HepG2 (cell line): ENCODE measurements around the gene NUP85. TPM values are rescaled to one million over a fixed set of nuclear protein-coding genes. Genes with fewer than 3 reads are reported as not detected.

ENCODE experiments used
- AGO2 ChIP-seq: fragments of 200-400 bp; formaldehyde crosslinking; optimal IDR thresholded peaks from 2 replicates; pipeline ENCODE3; 2017; ENCODE audit warnings: mild to moderate bottlenecking, low read depth, low read length, moderate library complexity
- BRF2 ChIP-seq: sonication (generic); formaldehyde crosslinking; IDR thresholded peaks from 2 replicates; pipeline ENCODE4 v1.8.1; 2022; ENCODE audit warnings: mild to moderate bottlenecking, missing genetic modification reagents
- HNRNPL ChIP-seq: fragments of 200-400 bp; formaldehyde crosslinking; IDR thresholded peaks from 2 replicates; pipeline ENCODE4 v1.6.1; 2017; ENCODE audit warnings: mild to moderate bottlenecking, low read depth, low read length
- JUN ChIP-seq: sonication (generic); formaldehyde crosslinking; IDR thresholded peaks from 2 replicates; pipeline ENCODE4 v1.4.0; 2020; ENCODE audit warnings: mild to moderate bottlenecking, missing genetic modification reagents
- LBX2 ChIP-seq: sonication (generic); formaldehyde crosslinking; IDR thresholded peaks from 2 replicates; pipeline ENCODE4 v1.5.0; 2020; ENCODE audit warnings: missing genetic modification reagents, mild to moderate bottlenecking, borderline replicate concordance
- POLR2A ChIP-seq, 2 experiments: IDR thresholded peaks; 2 replicates each; pipeline ENCODE4 v1.6.1; 2011; ENCODE audit warnings: low read depth in 2 of 2, low read length in 2 of 2, mild to moderate bottlenecking in 1 of 2, moderate library complexity in 1 of 2; ENCODE audit not compliant: insufficient read depth in 1 of 2
- POLR2AphosphoS2 ChIP-seq: IDR thresholded peaks from 2 replicates; pipeline ENCODE4 v1.6.1; 2011; ENCODE audit warnings: low read depth, low read length, improper control_type of control experiment
- TAF15 ChIP-seq: fragments of 200-400 bp; formaldehyde crosslinking; IDR thresholded peaks from one replicate; pipeline ENCODE4 v1.6.1; 2018; ENCODE audit warnings: mild to moderate bottlenecking, low read depth, low read length; ENCODE audit not compliant: poor library complexity, severe bottlenecking
- ZC3H13 ChIP-seq: sonication (generic); formaldehyde crosslinking; IDR thresholded peaks from 2 replicates; pipeline ENCODE4 v1.8.1; 2023; ENCODE audit warnings: mild to moderate bottlenecking, missing genetic modification reagents, moderate library complexity
- ZC3H4 ChIP-seq: sonication (generic); formaldehyde crosslinking; IDR thresholded peaks from 2 replicates; pipeline ENCODE4 v1.4.0; 2020; ENCODE audit warnings: missing genetic modification reagents, borderline replicate concordance
- ZFP90 ChIP-seq: sonication (generic); formaldehyde crosslinking; IDR thresholded peaks from 2 replicates; pipeline ENCODE4 v1.8.0; 2022; ENCODE audit warnings: missing genetic modification reagents, mild to moderate bottlenecking, inconsistent platforms, borderline replicate concordance
- ZNF512B ChIP-seq: sonication (generic); formaldehyde crosslinking; IDR thresholded peaks from 2 replicates; pipeline ENCODE4 v1.5.1; 2020; ENCODE audit warnings: missing genetic modification reagents, mild to moderate bottlenecking, borderline replicate concordance
- ZNF879 ChIP-seq: sonication (generic); formaldehyde crosslinking; IDR thresholded peaks from 2 replicates; pipeline ENCODE4 v1.8.1; 2023; ENCODE audit warnings: missing genetic modification reagents
- polyA plus RNA-seq, 8 experiments: library from polyadenylated mRNA; depleted of rRNA in 3 of 8; stranded (reverse) in 7 of 8; unstranded in 1 of 8; fragments of >200 nt; fragmentation: Illumina TruSeq in 4 of 8; extraction: Trizol in 4 of 8; gene quantifications; 2 replicates each; pipeline versions ENCODE4 v1.2.1 to v1.2.3, GENCODE V29; 2011 to 2016; ENCODE audit warnings: low read depth in 4 of 8, missing spikeins in 1 of 8, mixed read lengths in 1 of 8; ENCODE audit not compliant: insufficient read depth in 1 of 8
- total RNA-seq, 5 experiments: library from RNA; depleted of rRNA; stranded (reverse); fragments of >200 nt; fragmentation: Illumina TruSeq; extraction: Trizol; gene quantifications; 2 replicates each; pipeline ENCODE4 v1.2.3, GENCODE V29; 2016; ENCODE audit warnings: low read depth in 1 of 5
- TF ChIP-seq, protein P1 (sequence below): sonication (generic); formaldehyde crosslinking; IDR thresholded peaks from 2 replicates; pipeline ENCODE4 v1.9.0; 2021; ENCODE audit warnings: missing genetic modification reagents, mild to moderate bottlenecking, borderline replicate concordance
- TF ChIP-seq, protein P2 (sequence below): sonication (generic); formaldehyde crosslinking; IDR thresholded peaks from 2 replicates; pipeline ENCODE4 v1.9.0; 2022; ENCODE audit warnings: low read depth, missing genetic modification reagents
- TF ChIP-seq, protein P3 (sequence below): sonication (generic); formaldehyde crosslinking; IDR thresholded peaks from 2 replicates; pipeline ENCODE4 v1.5.0; 2020; ENCODE audit warnings: missing genetic modification reagents, mild to moderate bottlenecking, borderline replicate concordance

Gene NUP85
- total and polyA plus RNA-seq, 2 of the 13 experiments (the other 11 are each of a cell fraction or from before 2014, with no cell fraction given): 89.1 to 124 TPM

- TF ChIP-seq, protein P1, sequence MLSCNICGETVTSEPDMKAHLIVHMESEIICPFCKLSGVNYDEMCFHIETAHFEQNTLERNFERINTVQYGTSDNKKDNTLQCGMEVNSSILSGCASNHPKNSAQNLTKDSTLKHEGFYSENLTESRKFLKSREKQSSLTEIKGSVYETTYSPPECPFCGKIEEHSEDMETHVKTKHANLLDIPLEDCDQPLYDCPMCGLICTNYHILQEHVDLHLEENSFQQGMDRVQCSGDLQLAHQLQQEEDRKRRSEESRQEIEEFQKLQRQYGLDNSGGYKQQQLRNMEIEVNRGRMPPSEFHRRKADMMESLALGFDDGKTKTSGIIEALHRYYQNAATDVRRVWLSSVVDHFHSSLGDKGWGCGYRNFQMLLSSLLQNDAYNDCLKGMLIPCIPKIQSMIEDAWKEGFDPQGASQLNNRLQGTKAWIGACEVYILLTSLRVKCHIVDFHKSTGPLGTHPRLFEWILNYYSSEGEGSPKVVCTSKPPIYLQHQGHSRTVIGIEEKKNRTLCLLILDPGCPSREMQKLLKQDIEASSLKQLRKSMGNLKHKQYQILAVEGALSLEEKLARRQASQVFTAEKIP (CRISPR knock-in tag): no peak
- peak; percentile 85 for TF ChIP-seq HNRNPL
- TF ChIP-seq ZNF879 (CRISPR knock-in tag): peak; percentile 58; the same call in 1 of the 2 replicates
- TF ChIP-seq POLR2A (IDR thresholded peaks at IDR 0.05; ENCODE audit: insufficient read depth in 1 of 2, low read depth in 2 of 2, low read length in 2 of 2): peak in 1 of 2 experiments; percentile 62; a peak in 2 of 4 replicates
- TF ChIP-seq TAF15: peak; percentile 78
- TF ChIP-seq LBX2 (CRISPR knock-in tag): no peak
- TF ChIP-seq ZC3H13 (CRISPR knock-in tag): peak; percentile 94
- peak; percentile 81 for TF ChIP-seq AGO2
- 0 out of 2 replicates have a peak, but pooled peaks have one; percentile 29 for TF ChIP-seq JUN (CRISPR knock-in tag)
- TF ChIP-seq, protein P2, sequence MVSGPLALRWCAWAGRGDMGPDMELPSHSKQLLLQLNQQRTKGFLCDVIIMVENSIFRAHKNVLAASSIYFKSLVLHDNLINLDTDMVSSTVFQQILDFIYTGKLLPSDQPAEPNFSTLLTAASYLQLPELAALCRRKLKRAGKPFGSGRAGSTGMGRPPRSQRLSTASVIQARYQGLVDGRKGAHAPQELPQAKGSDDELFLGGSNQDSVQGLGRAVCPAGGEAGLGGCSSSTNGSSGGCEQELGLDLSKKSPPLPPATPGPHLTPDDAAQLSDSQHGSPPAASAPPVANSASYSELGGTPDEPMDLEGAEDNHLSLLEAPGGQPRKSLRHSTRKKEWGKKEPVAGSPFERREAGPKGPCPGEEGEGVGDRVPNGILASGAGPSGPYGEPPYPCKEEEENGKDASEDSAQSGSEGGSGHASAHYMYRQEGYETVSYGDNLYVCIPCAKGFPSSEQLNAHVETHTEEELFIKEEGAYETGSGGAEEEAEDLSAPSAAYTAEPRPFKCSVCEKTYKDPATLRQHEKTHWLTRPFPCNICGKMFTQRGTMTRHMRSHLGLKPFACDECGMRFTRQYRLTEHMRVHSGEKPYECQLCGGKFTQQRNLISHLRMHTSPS (CRISPR knock-in tag): peak; percentile 46; the same call in 1 of the 2 replicates
- 0 out of 2 replicates have a peak, but pooled peaks have one; percentile 10 for TF ChIP-seq ZNF512B (CRISPR knock-in tag)
- TF ChIP-seq BRF2 (CRISPR knock-in tag): 0 out of 2 replicates have a peak, but pooled peaks have one; percentile 24
- TF ChIP-seq ZFP90 (CRISPR knock-in tag): 0 out of 2 replicates have a peak, but pooled peaks have one; percentile 11
- TF ChIP-seq, protein P3, sequence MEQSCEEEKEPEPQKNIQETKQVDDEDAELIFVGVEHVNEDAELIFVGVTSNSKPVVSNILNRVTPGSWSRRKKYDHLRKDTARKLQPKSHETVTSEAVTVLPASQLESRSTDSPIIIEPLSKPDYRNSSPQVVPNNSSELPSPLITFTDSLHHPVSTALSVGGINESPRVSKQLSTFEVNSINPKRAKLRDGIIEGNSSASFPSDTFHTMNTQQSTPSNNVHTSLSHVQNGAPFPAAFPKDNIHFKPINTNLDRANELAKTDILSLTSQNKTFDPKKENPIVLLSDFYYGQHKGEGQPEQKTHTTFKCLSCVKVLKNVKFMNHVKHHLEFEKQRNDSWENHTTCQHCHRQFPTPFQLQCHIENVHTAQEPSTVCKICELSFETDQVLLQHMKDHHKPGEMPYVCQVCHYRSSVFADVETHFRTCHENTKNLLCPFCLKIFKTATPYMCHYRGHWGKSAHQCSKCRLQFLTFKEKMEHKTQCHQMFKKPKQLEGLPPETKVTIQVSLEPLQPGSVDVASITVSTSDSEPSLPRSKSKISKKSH (CRISPR knock-in tag): peak; percentile 90
- peak; percentile 10; the same call in 1 of the 2 replicates for TF ChIP-seq POLR2AphosphoS2
- TF ChIP-seq ZC3H4 (CRISPR knock-in tag): 0 out of 2 replicates have a peak, but pooled peaks have one; percentile 26
Observed at GRCh38 chr17:75271955-75272847, 66.7 kb downstream of the NUP85 start (continued).
